Frontal cortex (tissue), 4 donors: ENCODE results near the gene PAK1. TPM values are rescaled to one million over a fixed set of nuclear protein-coding genes. Genes with fewer than 3 reads are reported as not detected.

Experiments used
- DNase-seq, 2 donors: peaks; one replicate each; pipeline ENCODE4 v3.0.0; 2012; ENCODE audit warnings: low spot score in 2 of 2
- FAIRE-seq: peaks from 2 replicates; lab custom pipeline; 2012; peaks lifted over from hg19 to GRCh38; lab: Jason Lieb, UNC
- total RNA-seq: library from RNA; depleted of rRNA; stranded (reverse); fragments of >200 nt; gene quantifications from one replicate; pipeline ENCODE4 v1.2.3, GENCODE V29; 2014
- donor health status: control.
- donor health status: control.
- donor health status: control.

PAK1 gene
- total RNA-seq, 1 donor from 2014 or later: 56.7 TPM

DNA sequence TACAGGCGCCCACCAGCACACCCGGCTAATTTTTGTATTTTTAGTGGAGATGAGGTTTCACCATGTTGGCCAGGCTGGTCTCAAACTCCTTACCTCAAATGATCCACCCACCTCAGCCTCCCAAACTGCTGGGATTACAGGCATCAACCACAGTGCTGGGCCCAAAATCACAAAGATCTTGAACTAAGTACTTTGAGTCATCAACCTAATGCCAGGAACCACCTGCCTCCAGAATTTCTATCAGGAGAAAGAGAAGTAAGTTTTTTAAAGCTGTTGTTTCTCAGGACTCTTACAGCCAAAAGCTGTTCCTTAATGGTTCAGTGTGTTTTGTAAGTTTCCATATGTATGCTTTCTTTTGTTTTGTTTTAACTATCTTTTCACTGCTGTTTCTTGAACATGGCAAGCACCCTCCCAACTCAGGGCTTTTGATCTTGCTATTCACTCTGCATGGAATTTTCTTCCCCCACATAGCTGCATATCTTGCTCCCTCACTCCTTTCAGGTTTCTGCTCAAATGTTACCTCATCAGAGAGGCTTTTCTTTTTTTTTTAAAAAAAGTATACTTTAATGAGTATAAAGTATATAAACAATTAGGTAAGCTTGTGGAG lies 6.0 kb upstream of the PAK1 start:
- DNase-seq (no peak), FAIRE-seq (no peak)

DNA sequence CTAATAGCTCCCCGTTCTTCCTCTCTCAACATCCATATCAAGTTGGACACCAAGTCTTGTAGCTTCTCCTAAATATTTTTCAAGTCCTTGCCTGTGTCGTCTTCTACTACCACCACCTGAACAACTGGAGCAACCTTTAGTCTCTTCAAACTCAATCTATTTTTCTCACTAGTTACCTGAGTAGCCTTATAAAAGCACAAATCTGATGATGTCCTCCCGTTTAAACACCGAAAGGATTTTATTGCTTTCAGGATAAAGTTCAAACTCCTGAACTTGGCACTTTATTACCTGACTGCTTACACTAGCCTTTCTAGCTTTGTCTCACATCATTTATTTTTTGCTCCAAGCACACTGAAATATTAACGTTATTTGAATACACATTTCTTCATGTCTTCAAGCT lies 1.3 kb upstream of the PAK1 start:
- FAIRE-seq (no peak), DNase-seq (no peak)

DNA sequence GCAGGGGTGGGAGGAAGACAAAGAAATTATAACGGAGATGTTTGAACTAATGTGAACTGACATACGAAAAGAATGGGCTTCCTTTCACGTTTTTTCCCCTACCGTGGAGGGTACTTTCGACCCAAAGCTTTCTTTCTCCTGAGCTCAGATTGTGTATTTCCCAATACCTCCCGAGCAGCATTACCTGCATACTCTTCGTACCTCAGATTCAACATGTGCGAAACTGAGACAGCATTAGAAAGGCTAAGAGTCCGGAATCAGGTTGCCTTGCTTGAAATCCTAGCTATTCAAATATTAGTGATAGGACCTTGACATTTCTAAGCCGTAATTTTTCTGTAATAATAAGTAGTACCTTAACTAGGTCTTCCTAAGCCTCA lies 778 bp upstream of the PAK1 start:
- DNase-seq: no peak
- no peak for FAIRE-seq

DNA sequence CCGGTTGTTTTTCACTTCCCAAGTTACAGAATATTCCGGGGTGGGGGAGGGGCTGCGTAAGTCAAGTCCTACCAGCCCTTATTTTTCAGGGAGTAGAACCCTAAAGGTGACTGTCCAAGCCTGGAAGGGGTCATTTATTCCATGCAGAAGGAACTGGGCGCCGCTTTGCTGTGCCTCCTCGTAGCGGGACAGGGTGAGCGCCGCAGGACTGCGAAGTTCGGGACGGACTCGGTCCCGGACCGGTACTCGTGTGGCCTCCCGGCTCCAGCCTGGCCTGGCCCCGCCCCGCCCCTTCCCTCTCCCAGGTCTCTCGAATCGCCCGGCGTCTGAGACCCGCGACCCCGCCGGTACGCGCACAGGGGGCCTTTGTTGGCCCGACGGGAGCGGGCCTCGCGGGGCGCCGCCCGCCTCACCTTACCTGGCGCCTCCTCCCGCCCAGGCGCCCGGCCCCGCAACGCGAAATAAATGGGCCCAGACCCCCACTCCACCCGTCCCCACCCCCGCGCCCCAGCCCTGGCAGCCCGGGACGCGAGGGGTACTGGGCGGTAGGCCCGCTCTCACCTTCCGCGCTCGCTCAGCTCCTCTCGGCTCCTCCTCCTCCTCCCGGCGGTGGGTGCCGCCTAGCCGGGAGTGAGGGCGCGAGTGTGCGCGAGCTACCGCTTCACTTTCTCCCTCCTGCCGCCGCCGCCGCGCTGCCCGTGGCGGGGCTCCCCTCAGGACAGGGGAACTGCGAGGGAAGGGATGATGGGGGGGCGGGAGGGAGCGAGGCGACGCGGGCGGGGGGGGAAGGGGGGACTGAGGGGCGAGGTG lies 698 bp downstream of the PAK1 start:
- no peak for FAIRE-seq

GRCh38 chr11:77471558-77472193 lies 2.2 kb downstream of the PAK1 start:
- no peak for FAIRE-seq
- DNase-seq: no peak

More for the DNA sequence above, 698 bp downstream of the PAK1 start:
- peak in 1 of 2 donors; percentile 56 for DNase-seq

DNA sequence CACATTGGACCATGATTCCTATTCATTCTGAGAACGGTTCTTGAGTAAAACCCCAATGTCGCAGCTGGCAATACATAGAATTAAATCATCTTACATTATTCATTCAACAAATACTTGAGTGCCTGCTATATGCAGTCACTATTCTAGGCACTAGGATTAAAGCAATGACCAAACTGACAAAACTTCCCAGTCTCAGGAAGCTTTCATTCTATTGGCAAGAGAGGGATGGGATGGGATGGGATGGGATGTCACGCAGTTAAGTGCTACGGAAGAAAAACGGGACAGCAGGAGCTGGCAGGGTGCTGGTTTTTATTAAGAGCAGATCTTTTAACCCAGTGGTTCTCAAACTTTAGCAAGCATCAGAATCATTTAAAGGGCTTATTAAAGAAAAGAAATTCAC lies 2.9 kb downstream of the PAK1 start:
- DNase-seq (no peak), FAIRE-seq (no peak)

DNA sequence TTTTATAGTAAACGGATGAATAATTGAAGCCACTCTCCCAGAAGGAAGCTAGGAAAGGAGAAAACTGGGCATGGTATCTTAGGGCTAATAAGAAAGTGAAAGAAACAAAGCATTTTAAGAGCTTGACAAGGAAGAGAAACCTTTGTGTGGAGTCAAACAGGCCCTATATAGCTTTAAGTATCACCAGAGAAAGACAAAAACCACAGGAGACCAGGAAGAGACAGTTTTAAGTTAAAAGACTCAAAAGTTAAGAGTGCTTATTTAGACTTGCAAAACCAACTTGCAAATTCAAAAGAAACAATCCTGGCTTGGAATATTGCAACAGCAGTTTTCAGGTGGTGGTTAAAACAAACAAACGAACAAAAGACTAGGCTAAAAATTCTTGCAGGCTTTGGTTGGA lies 3.4 kb downstream of the PAK1 start:
- FAIRE-seq (no peak), DNase-seq (no peak)

DNA sequence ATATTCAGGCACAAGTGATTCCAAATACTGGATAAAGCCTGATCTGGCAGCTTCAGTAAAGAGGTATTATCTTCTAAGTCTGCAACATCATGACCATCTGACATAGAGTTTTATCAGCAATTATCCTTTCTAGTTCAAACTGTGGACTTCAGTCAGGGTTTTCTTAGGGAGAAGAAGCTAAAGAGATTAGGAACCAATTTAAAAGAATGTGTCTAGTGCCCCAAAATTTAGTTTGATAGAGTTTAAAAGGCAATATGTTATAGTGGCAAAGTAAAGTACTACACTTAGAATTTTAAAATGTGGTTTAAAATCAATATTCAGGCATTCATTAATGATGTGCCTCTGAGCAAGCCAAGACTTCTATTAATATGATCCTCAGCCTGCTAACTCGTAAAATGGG lies 5.4 kb downstream of the PAK1 start:
- no peak for DNase-seq
- FAIRE-seq: no peak

DNA sequence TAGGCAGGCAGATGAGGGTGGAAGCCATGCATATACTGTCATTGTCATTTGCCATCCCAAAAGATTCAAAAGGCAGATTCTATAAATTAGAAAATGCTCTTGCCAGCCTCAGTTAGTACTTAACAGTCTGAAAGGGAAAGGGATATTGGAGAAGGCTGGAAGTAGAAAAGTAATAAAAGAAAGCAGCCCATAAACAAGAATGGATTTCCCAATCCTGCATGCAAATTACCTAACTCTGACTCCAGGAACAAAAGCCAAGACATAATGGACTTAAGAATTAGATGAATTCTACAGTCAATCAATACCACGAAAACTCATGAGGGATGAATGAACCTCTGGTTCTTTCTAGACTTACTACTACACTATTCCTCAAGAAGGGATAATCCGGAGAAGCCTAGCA lies 5.9 kb downstream of the PAK1 start:
- DNase-seq (no peak), FAIRE-seq (no peak)

GRCh38 chr11:77467233-77467632 lies 6.7 kb downstream of the PAK1 start:
- DNase-seq: no peak
- no peak for FAIRE-seq

DNA sequence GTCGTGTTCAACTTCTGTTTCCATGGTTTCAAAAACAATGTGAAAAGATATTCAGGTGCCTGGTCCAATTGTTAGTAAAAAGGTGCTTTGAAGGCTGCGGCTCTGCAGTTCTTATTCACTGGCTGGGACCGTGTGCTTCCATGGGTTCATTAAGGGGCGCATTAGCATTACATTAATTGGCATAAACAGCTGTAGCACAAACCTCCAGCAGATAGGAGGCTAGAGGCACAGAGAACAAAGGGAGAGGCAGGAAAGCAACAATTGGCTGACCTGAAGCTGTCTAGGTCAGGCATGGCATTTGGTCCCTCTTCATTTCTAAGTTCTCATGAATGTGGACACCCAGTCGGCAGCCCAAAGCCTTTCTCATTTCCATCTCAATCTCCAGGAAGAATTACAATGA lies 16.6 kb downstream of the PAK1 start:
- FAIRE-seq (no peak), DNase-seq (no peak)

DNA sequence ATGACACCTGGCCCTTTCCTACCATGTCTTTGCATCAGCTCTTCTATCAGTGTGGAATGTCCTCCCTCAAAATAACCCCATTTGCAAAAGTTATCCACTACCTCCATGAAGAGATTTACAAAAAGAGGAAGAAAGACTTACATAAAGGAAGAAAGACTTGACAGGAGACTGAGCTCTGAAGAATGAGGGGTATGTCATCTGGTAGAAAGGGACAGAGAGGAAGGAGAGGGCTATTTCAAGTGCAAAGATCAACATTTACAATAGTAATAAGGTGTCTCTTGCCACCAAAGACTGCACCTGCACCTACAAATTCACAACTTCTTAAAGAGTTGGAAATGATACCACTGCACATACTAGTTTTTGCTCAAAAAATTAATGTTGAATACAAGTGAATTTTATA lies 18.2 kb downstream of the PAK1 start:
- DNase-seq (no peak), FAIRE-seq (no peak)

- DNase-seq (no peak), FAIRE-seq (no peak)
These were observed 18.8 kb downstream of the PAK1 start for GRCh38 chr11:77454867-77455655.

DNA sequence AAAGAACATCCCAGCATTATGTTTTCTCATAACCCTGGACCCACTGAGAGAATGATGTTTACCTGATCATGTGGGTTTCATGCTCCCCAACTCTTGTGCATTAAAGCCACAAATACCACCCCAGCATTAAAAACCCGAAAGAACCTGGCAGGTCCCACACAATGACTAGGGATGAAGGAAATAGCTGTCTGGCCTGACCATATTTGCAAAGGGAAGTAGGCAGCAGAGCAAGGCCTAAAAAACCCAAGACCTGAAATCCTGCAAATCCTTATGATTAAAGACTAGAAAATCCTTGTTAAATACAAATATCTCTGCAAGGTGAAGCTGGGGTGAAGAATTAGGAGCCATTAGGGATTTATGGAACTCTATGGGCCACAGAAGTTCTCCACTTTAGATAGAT lies 23.7 kb downstream of the PAK1 start:
- no peak for DNase-seq
- no peak for FAIRE-seq

GRCh38 chr11:77449784-77450183 lies 24.1 kb downstream of the PAK1 start:
- DNase-seq (no peak), FAIRE-seq (no peak)

GRCh38 chr11:77449060-77449521 lies 24.8 kb downstream of the PAK1 start:
- FAIRE-seq: no peak
- no peak for DNase-seq

DNA sequence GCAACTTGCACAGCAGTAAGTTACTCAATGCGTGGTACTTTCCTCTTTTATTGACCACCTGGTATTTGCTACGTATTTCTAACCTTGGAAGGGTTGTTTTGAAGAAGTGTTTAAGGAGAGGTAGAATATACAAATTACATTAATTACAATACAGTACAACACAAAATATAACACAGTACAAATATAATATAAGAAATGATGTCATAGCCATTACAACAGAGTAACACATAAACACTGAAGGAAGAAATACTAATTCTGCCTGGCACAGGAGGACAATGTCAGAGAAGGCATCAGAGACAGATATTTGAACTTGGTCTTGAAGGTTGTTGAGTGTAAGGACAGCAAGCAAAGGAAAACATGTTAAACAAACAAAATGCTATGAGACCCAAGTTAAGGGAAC lies 25.6 kb downstream of the PAK1 start:
- no peak for DNase-seq
- FAIRE-seq: no peak

- DNase-seq (no peak), FAIRE-seq (no peak)
These were observed 26.8 kb downstream of the PAK1 start for GRCh38 chr11:77446911-77447629.

GRCh38 chr11:77444261-77444660 lies 29.6 kb downstream of the PAK1 start:
- no peak for DNase-seq
- FAIRE-seq: no peak
